Tibial nerve (tissue), 4 donors: ENCODE results near the gene ID3. TPM values are rescaled to one million over a fixed set of nuclear protein-coding genes. Genes with fewer than 3 reads are reported as not detected.

ENCODE experiments used
- DNase-seq, 2 donors: peaks; one replicate each; pipeline ENCODE4 v3.0.0-alpha.2; 2019; ENCODE audit warnings: low spot score in 2 of 2
- H3K27ac ChIP-seq, 4 donors: fragments of 200-600 bp; sonication (generic) in 3 of 4; one replicate each; pipeline ENCODE4 v1.5.1; 2017 to 2019; ENCODE audit warnings: mild to moderate bottlenecking in 1 of 4
- H3K27me3 ChIP-seq, 2 donors: fragments of 200-600 bp; sonication (generic) in 1 of 2; one replicate each; pipeline versions ENCODE4 v1.5.1 to v1.6.0; 2017 to 2019
- H3K36me3 ChIP-seq, 3 donors: fragments of 200-600 bp; sonication (generic); one replicate each; pipeline ENCODE4 v1.5.1; 2018 to 2019
- H3K4me1 ChIP-seq, 4 donors: fragments of 200-600 bp; sonication (generic) in 3 of 4; one replicate each; pipeline ENCODE4 v1.5.1; 2017 to 2019
- H3K4me3 ChIP-seq, 4 donors: fragments of 200-600 bp; sonication (generic) in 3 of 4; one replicate each; pipeline ENCODE4 v1.5.1; 2017 to 2019; ENCODE audit warnings: mild to moderate bottlenecking in 1 of 4, moderate library complexity in 1 of 4
- H3K9me3 ChIP-seq, 4 donors: fragments of 200-600 bp; sonication (generic) in 3 of 4; one replicate each; pipeline ENCODE4 v1.5.1; 2017 to 2019
- CTCF ChIP-seq, 5 experiments: fragments of 200-600 bp in 3 of 5; fragments of 450-650 bp in 2 of 5; sonication (generic) in 3 of 5; IDR thresholded peaks; one replicate each; pipeline ENCODE4 v1.5.1; 2016 to 2019; ENCODE audit warnings: antibody characterized with exemption in 5 of 5, mild to moderate bottlenecking in 3 of 5, moderate library complexity in 2 of 5
- EP300 ChIP-seq, 2 donors: sonication (generic); formaldehyde crosslinking; IDR thresholded peaks; one replicate each; pipeline ENCODE4 v1.6.1; 2017; ENCODE audit warnings: antibody characterized with exemption in 2 of 2, mild to moderate bottlenecking in 1 of 2
- POLR2A ChIP-seq, 2 donors: fragments of 450-650 bp; IDR thresholded peaks; one replicate each; pipeline ENCODE4 v1.6.1; 2017; ENCODE audit warnings: antibody characterized with exemption in 2 of 2, mild to moderate bottlenecking in 2 of 2, moderate library complexity in 2 of 2
- WGBS, 2 donors: methylation state at CpG; one replicate each; pipeline ENCODE4 v1.1.5; 2018; 5-methylcytosine and 5-hydroxymethylcytosine counted together
- total RNA-seq, 4 donors: library from RNA; depleted of rRNA; stranded (reverse); fragments of >200 nt; gene quantifications; one replicate each; pipeline ENCODE4 v1.1.0, GENCODE V29; 2016

ID3 gene
- total RNA-seq, 4 donors from 2014 or later = 263 to 369 (median 312) TPM

- Histone ChIP-seq H3K4me1 (peaks cover 0 to 66% (median 41%) of the 10 kb centered on the region in 4 donors), H3K27ac (peak overlapping the region; percentile 90 to 97 (median 96))
- WGBS, 2 donors = 16 to 20% methylated on average over 8 of the region's 8 CpGs
Observed at GRCh38 chr1:23557471-23558124, 1.7 kb downstream of the ID3 start.

GRCh38 chr1:23556635-23557470 lies 2.4 kb downstream of the ID3 start:
- DNase-seq = no peak
- TF ChIP-seq POLR2A (IDR thresholded peaks at IDR 0.05) (no peak), CTCF (IDR thresholded peaks at IDR 0.05) (no peak), EP300 (IDR thresholded peaks at IDR 0.05) (peak in 1 of 2 donors; percentile 14)
- peaks cover 0 to 62% (median 39%) of the 10 kb centered on the region in 4 donors for H3K4me1 ChIP-seq
- WGBS, 2 donors = 36 to 38% methylated on average over 4 of the region's 4 CpGs
- peaks cover 0 to 13% (median 0%) of the 10 kb centered on the region in 3 donors for H3K36me3 ChIP-seq
- H3K27me3 ChIP-seq = no peaks in the 10 kb centered on the region
- peak overlapping the region; percentile 79 to 93 (median 85) for H3K4me3 ChIP-seq
- peak overlapping the region; percentile 90 to 97 (median 96) for H3K27ac ChIP-seq
- H3K9me3 ChIP-seq = no peaks in the 10 kb centered on the region

More at GRCh38 chr1:23557471-23558124, 1.7 kb downstream of the ID3 start:
- Histone ChIP-seq H3K27me3 (no peaks in the 10 kb centered on the region), H3K9me3 (no peaks in the 10 kb centered on the region), H3K4me3 (peak overlapping the region; percentile 79 to 93 (median 85)), H3K36me3 (peaks cover 0 to 13% (median 0%) of the 10 kb centered on the region in 3 donors)
- TF ChIP-seq POLR2A (IDR thresholded peaks at IDR 0.05) (no peak), EP300 (IDR thresholded peaks at IDR 0.05) (no peak), CTCF (IDR thresholded peaks at IDR 0.05) (no peak)
- no peak for DNase-seq

GRCh38 chr1:23555986-23556634 lies 3.2 kb downstream of the ID3 start:
- no peak for DNase-seq
- Histone ChIP-seq H3K4me1 (peaks cover 0 to 54% (median 32%) of the 10 kb centered on the region in 4 donors), H3K9me3 (no peaks in the 10 kb centered on the region), H3K27me3 (no peaks in the 10 kb centered on the region), H3K36me3 (peaks cover 0 to 13% (median 0%) of the 10 kb centered on the region in 3 donors), H3K4me3 (peak overlapping the region; percentile 44 to 93 (median 82)), H3K27ac (peak overlapping the region; percentile 90 to 97 (median 96))
- TF ChIP-seq POLR2A (IDR thresholded peaks at IDR 0.05) (no peak), EP300 (IDR thresholded peaks at IDR 0.05) (no peak), CTCF (IDR thresholded peaks at IDR 0.05) (no peak)
- 24 to 36% methylated on average over 9 of the region's 9 CpGs for WGBS, 2 donors

GRCh38 chr1:23555270-23555985 lies 3.9 kb downstream of the ID3 start:
- no peaks in the 10 kb centered on the region for H3K27me3 ChIP-seq
- peaks cover 0 to 13% (median 0%) of the 10 kb centered on the region in 3 donors for H3K36me3 ChIP-seq
- peaks cover 0 to 48% (median 25%) of the 10 kb centered on the region in 4 donors for H3K4me1 ChIP-seq
- H3K9me3 ChIP-seq = no peaks in the 10 kb centered on the region
- WGBS, 2 donors = 8 to 9% methylated on average over 15 of the region's 15 CpGs
- peak overlapping the region; percentile 44 to 93 (median 82) for H3K4me3 ChIP-seq
- DNase-seq = no peak
- peak overlapping the region; percentile 90 to 97 (median 96) for H3K27ac ChIP-seq
- TF ChIP-seq EP300 (IDR thresholded peaks at IDR 0.05) = no peak
- no peak for TF ChIP-seq POLR2A (IDR thresholded peaks at IDR 0.05)
- TF ChIP-seq CTCF (IDR thresholded peaks at IDR 0.05) = no peak
